ENCODE data around the gene PLXNA2. TPM values are rescaled to one million over a fixed set of nuclear protein-coding genes. Genes with fewer than 3 reads are reported as not detected.

Gene PLXNA2
- total RNA-seq, 1 donor from 2014 or later, result 14.4 TPM

DNA sequence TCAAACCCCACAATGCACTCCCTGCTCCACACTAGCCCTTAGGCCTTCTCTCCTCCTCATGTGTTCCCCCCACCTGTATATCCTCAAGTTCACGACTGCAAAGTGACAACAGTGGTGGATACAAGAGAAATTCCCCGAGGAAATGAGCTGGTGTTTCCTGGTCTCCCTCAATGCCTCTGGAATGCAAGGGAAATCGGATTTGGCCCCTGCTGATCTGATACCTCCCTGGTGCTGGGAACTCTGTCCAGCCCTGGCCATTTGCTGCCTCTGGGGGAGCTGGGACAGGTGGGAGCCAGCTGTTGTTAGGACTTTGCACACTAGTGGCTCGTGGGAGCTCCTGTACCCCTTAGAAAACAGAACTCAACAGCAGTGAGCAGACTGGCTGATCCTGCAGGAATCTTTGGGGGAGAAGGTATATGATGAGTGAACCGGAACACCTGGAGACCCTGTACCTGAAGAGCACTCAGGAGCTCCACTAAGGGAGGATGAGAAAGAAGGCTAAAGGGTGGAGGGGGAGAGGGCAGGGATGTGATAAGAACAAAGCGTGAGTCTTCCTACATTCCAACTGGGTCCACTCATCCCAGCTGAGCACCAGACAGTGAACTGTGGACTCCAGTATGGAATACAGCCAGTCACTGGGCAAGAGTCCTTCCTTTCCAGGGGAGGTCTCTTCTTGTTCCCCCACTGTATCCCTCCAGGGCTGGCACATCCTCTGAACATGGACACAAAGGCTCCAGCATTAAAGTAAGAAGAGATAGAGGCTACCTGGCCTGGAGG, 69.3 kb downstream of the PLXNA2 start:
- peak; percentile 18 for ATAC-seq (ENCODE audit: poor library complexity)
- intact Hi-C loops (cut with DNase I), result no loop called here

DNA sequence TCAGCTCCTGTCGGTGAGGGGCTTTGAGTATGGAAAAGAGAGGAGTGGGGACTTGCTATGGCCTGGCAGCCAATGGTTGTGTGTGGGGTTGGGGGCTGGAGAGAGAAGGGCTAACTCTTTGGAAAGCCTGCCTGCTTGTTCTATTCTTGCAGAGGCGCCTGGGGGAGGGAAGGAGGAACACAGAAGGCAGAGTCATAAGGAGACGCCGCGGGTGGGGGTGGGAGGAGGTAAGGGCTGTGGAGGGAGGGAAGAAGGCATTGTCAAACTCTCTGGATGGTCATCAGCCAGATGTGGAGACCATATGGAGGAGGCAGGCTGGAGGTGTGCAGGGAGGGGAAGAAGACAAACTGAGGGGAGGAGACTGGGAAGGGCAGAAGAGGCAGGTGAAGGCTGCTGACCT, 70.0 kb downstream of the PLXNA2 start:
- intact Hi-C loops (cut with DNase I), result no loop called here
- ATAC-seq (ENCODE audit: poor library complexity), result peak; percentile 11
- no peak for DNase-seq

More for the DNA sequence above, 69.3 kb downstream of the PLXNA2 start:
- DNase-seq, result no peak

DNA sequence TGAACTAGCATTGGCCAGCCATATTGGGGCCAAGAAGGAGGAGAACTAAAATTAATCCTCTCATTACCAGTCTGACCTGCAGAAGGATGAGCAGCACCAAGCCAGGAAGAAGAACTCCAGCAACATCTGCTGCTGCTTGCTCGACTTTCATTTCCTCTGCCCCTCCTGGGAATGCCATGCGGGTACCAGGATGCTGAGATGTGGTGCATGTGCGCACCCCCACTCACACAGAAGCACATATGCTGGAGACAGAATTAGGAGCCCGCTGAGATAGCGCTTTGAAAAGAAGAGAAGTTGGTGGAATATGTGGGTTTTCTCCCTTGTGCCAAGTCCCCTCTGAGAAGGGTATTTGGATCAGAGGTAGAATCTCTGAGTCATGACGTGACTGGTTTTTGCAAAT, 70.4 kb downstream of the PLXNA2 start:
- intact Hi-C loops (cut with DNase I), result no loop called here
- DNase-seq, result no peak
- no peak for ATAC-seq (ENCODE audit: poor library complexity)

- DNase-seq, result no peak
- intact Hi-C loops (cut with DNase I), result no loop called here
- no peak for ATAC-seq (ENCODE audit: poor library complexity)
These were observed 71.6 kb downstream of the PLXNA2 start for GRCh38 chr1:208172423-208173145.

- no peak for ATAC-seq (ENCODE audit: poor library complexity)
- intact Hi-C loops (cut with DNase I), result no loop called here
- DNase-seq, result no peak
These were observed 72.4 kb downstream of the PLXNA2 start for GRCh38 chr1:208171616-208172422.

- intact Hi-C loops (cut with DNase I), result no loop called here
- DNase-seq, result no peak
- ATAC-seq (ENCODE audit: poor library complexity), result no peak
These were observed 73.9 kb downstream of the PLXNA2 start for GRCh38 chr1:208170252-208170651.

DNA sequence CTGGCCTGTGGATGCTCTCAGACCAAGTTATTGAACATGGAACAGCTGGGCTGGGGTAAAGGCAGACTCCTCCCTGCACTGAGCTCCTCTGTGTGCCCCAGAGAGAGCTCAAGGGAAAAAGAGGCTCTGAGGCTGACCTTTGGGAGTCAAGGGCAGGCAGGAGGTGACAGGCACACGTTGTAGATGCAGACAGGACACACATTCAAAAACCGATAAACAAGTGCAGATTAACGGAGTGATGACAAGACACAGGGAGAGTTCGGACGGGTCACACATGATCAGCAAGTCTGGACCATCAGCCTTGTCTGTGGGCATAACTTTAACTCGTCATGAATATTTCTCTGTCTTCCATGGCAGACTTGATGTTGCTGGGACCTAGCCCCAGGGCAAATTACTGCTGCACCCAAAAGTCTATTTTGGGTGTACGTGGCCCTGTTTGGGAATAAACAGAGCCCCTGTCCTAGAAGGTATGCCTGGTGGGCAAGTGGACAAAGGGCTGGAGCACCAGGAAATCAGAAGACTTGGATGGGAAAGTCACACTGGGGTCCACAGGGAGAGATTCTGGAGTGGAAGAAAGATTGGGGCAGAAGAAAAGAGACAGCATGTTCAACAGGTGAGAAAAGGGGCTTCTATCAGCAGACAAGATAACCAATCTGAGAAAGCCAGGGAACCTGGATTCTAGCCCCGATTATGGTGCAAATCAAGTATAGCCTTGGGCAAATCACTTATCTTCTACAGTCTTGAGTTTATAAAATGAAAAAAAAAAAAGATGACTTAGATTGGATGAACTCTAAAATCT, 74.9 kb downstream of the PLXNA2 start:
- intact Hi-C loops (cut with DNase I), result no loop called here
- peak; percentile 38 for ATAC-seq (ENCODE audit: poor library complexity)
- no peak for DNase-seq

- no peak for ATAC-seq (ENCODE audit: poor library complexity)
- DNase-seq, result no peak
- intact Hi-C loops (cut with DNase I), result no loop called here
These were observed 76.8 kb downstream of the PLXNA2 start for GRCh38 chr1:208167261-208167869.

- no peak for DNase-seq
- intact Hi-C loops (cut with DNase I), result no loop called here
- ATAC-seq (ENCODE audit: poor library complexity), result no peak
These were observed 77.6 kb downstream of the PLXNA2 start for GRCh38 chr1:208166340-208167138.

- no peak for DNase-seq
- no peak for ATAC-seq (ENCODE audit: poor library complexity)
- intact Hi-C loops (cut with DNase I), result no loop called here
These were observed 78.5 kb downstream of the PLXNA2 start for GRCh38 chr1:208165659-208166058.

- no peak for ATAC-seq (ENCODE audit: poor library complexity)
- DNase-seq, result no peak
- intact Hi-C loops (cut with DNase I), result no loop called here
These were observed 79.6 kb downstream of the PLXNA2 start for GRCh38 chr1:208164609-208165008.

DNA sequence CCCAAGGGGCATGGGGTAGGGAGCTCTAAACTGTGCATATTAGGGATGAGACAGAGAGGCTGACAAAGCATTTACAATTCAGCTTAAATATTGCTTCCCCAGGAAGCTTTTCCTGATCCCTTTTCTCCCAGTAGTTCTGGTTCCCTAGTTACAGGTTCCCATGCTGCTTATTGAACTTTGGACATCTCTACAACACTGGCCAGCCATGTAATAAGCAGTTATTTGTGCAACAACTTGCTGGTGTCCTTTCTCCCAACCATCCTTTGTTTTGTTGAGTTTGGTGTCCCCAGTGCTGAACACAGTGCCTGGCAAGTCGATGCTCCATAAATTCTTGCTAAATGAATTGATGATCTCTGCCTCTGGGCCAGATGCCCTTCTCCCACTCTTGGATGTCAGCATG, 80.6 kb downstream of the PLXNA2 start:
- intact Hi-C loops (cut with DNase I), result no loop called here
- DNase-seq (no peak), ATAC-seq (ENCODE audit: poor library complexity) (no peak)

GRCh38 chr1:208162903-208163302, 81.3 kb downstream of the PLXNA2 start:
- intact Hi-C loops (cut with DNase I), result no loop called here

GRCh38 chr1:208161656-208162375, 82.4 kb downstream of the PLXNA2 start:
- ATAC-seq (ENCODE audit: poor library complexity) (peak; percentile 56), DNase-seq (no peak)
- intact Hi-C loops (cut with DNase I), result no loop called here

More at GRCh38 chr1:208162903-208163302, 81.3 kb downstream of the PLXNA2 start:
- ATAC-seq (ENCODE audit: poor library complexity) (no peak), DNase-seq (no peak)

- ATAC-seq (ENCODE audit: poor library complexity) (no peak), DNase-seq (no peak)
- intact Hi-C loops (cut with DNase I), result no loop called here
These were observed 83.2 kb downstream of the PLXNA2 start for GRCh38 chr1:208161005-208161404.

- ATAC-seq (ENCODE audit: poor library complexity) (peak; percentile 2), DNase-seq (no peak)
- intact Hi-C loops (cut with DNase I), result no loop called here
These were observed 83.8 kb downstream of the PLXNA2 start for GRCh38 chr1:208160259-208160819.

All from Right ventricle myocardium superior (tissue), 1 donor.